BJ (cell line): ENCODE data around the gene PLAAT2. TPM values are rescaled to one million over a fixed set of nuclear protein-coding genes. Genes with fewer than 3 reads are reported as not detected.

Experiments used
- CTCF ChIA-PET: fragments of 350-600 bp; formaldehyde crosslinking; extraction: SDS; loops from one replicate; lab custom pipeline; 2021; ENCODE audit warnings: antibody characterized with exemption, inconsistent platforms; lab: Yijun Ruan, JAX
- POLR2A ChIA-PET: fragments of 300-600 bp; sonication (Branson Sonifier 250); formaldehyde crosslinking; extraction: SDS; loops from one replicate; lab custom pipeline; 2021; ENCODE audit warnings: antibody characterized with exemption; lab: Charles Lee
- DNase-seq: peaks from one replicate; pipeline ENCODE4 v3.0.0-alpha.2; 2011; ENCODE audit warnings: low read depth
- H3K27me3 ChIP-seq: 2 replicates; pipeline ENCODE4 v1.6.0; 2011; ENCODE audit warnings: low read length; ENCODE audit not compliant: control insufficient read depth, insufficient read depth
- H3K36me3 ChIP-seq: 2 replicates; pipeline ENCODE4 v1.5.1; 2011; ENCODE audit warnings: low read length; ENCODE audit not compliant: control insufficient read depth, insufficient read depth
- H3K4me3 ChIP-seq: 2 replicates; pipeline ENCODE4 v1.5.1; 2011; ENCODE audit warnings: low read depth, mild to moderate bottlenecking, control low read depth, low read length
- CTCF ChIP-seq: IDR thresholded peaks from 2 replicates; pipeline ENCODE4 v1.5.1; 2011; ENCODE audit warnings: low read depth, mild to moderate bottlenecking, control low read depth, inconsistent platforms, low read length, moderate library complexity; ENCODE audit not compliant: insufficient read depth
- polyA plus RNA-seq: library from polyadenylated mRNA; depleted of rRNA; stranded (reverse); fragments of >200 nt; gene quantifications from 2 replicates; pipeline ENCODE4 v1.2.3, GENCODE V29; 2011

The PLAAT2 gene
- polyA plus RNA-seq, 1 experiment, result not detected

DNA sequence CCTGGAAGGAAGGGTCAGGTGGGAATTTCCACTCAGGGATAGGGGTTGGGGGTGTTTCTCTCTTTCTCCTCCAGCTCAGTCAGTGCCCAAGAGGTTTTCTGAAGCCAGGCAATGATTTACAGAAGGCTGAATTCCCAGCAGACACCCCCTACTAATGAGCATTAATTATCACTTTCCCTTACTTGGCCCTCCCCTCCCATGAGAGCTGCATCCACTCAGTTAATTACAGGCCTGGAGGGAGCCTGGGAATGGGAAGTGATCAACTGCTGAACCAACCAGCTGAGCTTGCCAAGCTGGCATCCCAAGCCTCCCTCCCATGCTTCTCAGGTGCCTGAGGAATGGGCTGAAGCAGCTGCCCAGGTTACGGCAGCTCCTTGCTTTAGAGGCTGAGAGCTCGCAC lies 56.3 kb downstream of the PLAAT2 start:
- Histone ChIP-seq H3K36me3 (no peaks in the 10 kb centered on the region), H3K27me3 (peaks cover 2% of the 10 kb centered on the region), H3K4me3 (no peak overlapping the region)
- no peak for DNase-seq
- POLR2A ChIA-PET, result no interaction called here
- CTCF ChIA-PET, result interaction anchor here (0.6 to 2.4 kb wide), 2 partner anchors 16 to 132 kb away, joined by 3 to 8 read pairs; partner anchors contain the start of gene PLAAT5
- TF ChIP-seq CTCF, result no peak

- H3K27me3 ChIP-seq, result peaks cover 2% of the 10 kb centered on the region
- DNase-seq, result no peak
- no peak for TF ChIP-seq CTCF
- H3K36me3 ChIP-seq, result no peaks in the 10 kb centered on the region
- ChIA-PET CTCF (interaction anchor here (0.6 to 2.4 kb wide), 3 partner anchors 15 to 133 kb away, joined by 3 to 8 read pairs (median 3); partner anchors contain the start of gene PLAAT5), POLR2A (no interaction called here)
- H3K4me3 ChIP-seq, result no peak within 1 kb of the TSS
Observed at GRCh38 chr11:63505857-63506528, 57.2 kb downstream of the PLAAT2 start, which contains the start of gene LGALS12. LGALS12 (plus strand) TSS chr11:63506084; CDS start chr11:63506459, 375 bp downstream.

GRCh38 chr11:63504933-63505586 lies 58.1 kb downstream of the PLAAT2 start:
- no peak overlapping the region for H3K4me3 ChIP-seq
- ChIA-PET CTCF (no interaction called here), POLR2A (no interaction called here)
- peaks cover 2% of the 10 kb centered on the region for H3K27me3 ChIP-seq
- DNase-seq, result no peak
- no peak for TF ChIP-seq CTCF
- H3K36me3 ChIP-seq, result no peaks in the 10 kb centered on the region

- H3K4me3 ChIP-seq, result no peak overlapping the region
- no peaks in the 10 kb centered on the region for H3K36me3 ChIP-seq
- peaks cover 2% of the 10 kb centered on the region for H3K27me3 ChIP-seq
- CTCF ChIA-PET, result no interaction called here
- TF ChIP-seq CTCF, result no peak
- DNase-seq, result no peak
- POLR2A ChIA-PET, result no interaction called here
Observed at GRCh38 chr11:63504054-63504453, 59.1 kb downstream of the PLAAT2 start.

GRCh38 chr11:63503492-63503891 lies 59.7 kb downstream of the PLAAT2 start:
- Histone ChIP-seq H3K4me3 (no peak overlapping the region), H3K36me3 (no peaks in the 10 kb centered on the region), H3K27me3 (peaks cover 2% of the 10 kb centered on the region)
- ChIA-PET POLR2A (no interaction called here), CTCF (no interaction called here)
- DNase-seq, result no peak
- no peak for TF ChIP-seq CTCF
